Chondrocyte (in vitro differentiated cells): ENCODE results near the gene ZFPM1. TPM values are rescaled to one million over a fixed set of nuclear protein-coding genes. Genes with fewer than 3 reads are reported as not detected.

Experiments used
- DNase-seq: peaks from one replicate; pipeline ENCODE4 v3.0.0; 2021; ENCODE audit warnings: mixed read lengths, low spot score
- H3K27ac Mint-ChIP-seq: one replicate; pipeline ENCODE4 v1.8.0; 2021; ENCODE audit warnings: mild to moderate bottlenecking, moderate library complexity, mixed read lengths; ENCODE audit not compliant: unreplicated experiment
- H3K27me3 Mint-ChIP-seq: 2 replicates; pipeline ENCODE4 v1.8.0; 2021; ENCODE audit warnings: low read depth, mixed read lengths
- H3K36me3 Mint-ChIP-seq: 2 replicates; pipeline ENCODE4 v1.8.0; 2021; ENCODE audit warnings: low read depth, mixed read lengths
- H3K4me1 Mint-ChIP-seq: 2 replicates; pipeline ENCODE4 v1.8.0; 2021; ENCODE audit warnings: low read depth, mild to moderate bottlenecking, mixed read lengths
- H3K4me3 Mint-ChIP-seq: one replicate; pipeline ENCODE4 v1.8.0; 2021; ENCODE audit warnings: mild to moderate bottlenecking, moderate library complexity, mixed read lengths; ENCODE audit not compliant: unreplicated experiment
- H3K9me3 Mint-ChIP-seq: 2 replicates; pipeline ENCODE4 v1.8.0; 2021; ENCODE audit warnings: low read depth, mixed read lengths
- CTCF ChIP-seq: fragments of 200-600 bp; sonication (generic); IDR thresholded peaks from 2 replicates; pipeline ENCODE4 v1.5.0; 2021; ENCODE audit warnings: antibody characterized with exemption, mild to moderate bottlenecking, moderate library complexity
- total RNA-seq: library from RNA; stranded (reverse); gene quantifications from 3 replicates; pipeline ENCODE4 v1.2.1, GENCODE V29; 2021

The ZFPM1 gene
- total RNA-seq, 1 donor from 2014 or later: 7.6 TPM

GRCh38 chr16:88511906-88512305 lies 58.8 kb downstream of the ZFPM1 start:
- TF ChIP-seq CTCF: no peak
- Mint-ChIP-seq H3K36me3 (no peaks in the 10 kb centered on the region), H3K4me1 (no peaks in the 10 kb centered on the region), H3K27me3 (no peaks in the 10 kb centered on the region), H3K4me3 (no peak overlapping the region), H3K9me3 (no peaks in the 10 kb centered on the region), H3K27ac (no peak overlapping the region)
- no peak for DNase-seq

DNA sequence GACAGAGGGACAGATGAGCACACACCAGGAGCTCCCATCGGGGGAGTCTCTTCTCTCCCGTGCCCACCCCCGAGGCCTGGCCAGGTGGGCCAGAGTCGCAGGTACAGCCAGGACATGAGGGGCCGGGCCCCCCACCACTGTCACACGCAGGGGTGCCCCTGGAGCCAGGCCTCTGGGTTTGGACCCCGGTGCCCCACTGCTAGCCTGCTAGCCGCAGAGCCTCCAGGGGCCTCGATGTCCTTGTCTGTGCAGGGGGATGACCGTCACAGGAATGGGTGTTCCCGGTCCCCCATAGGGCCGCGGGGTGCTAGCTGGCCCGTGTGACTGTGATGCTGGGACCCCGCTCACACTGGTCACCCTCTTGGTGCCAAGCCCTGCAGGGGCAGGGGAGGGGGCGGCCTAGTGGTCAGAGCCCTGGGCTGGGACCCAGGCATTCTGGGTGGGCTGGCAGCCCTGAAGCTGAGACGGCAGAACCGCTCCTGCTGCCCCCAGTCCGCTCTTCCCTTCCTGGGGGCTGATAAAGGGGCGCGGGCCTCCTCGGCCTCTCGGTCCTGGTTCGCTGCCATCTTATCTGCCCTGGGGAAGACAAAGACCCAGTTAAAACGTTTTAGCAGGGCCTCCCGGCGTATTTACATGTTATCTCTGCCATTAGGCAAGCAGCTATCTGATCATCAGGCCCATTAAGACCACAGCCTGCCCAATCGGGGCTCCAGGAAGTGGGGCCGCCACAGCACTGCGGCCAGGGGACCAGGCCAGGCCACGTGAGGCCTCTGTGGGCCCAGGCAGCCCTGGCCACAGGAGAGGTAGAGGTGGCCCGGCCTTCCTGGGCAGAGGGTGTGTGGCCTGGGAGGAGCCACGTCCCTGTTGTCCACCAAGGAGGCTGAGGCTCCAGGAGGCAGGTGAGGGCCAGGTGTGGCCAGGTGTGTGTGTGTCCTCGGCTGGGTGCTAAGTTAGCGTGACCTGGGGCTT lies 59.9 kb downstream of the ZFPM1 start:
- no peaks in the 10 kb centered on the region for H3K4me1 Mint-ChIP-seq
- no peak overlapping the region for H3K27ac Mint-ChIP-seq
- no peak for TF ChIP-seq CTCF
- no peak overlapping the region for H3K4me3 Mint-ChIP-seq
- no peaks in the 10 kb centered on the region for H3K9me3 Mint-ChIP-seq
- H3K27me3 Mint-ChIP-seq: no peaks in the 10 kb centered on the region
- no peaks in the 10 kb centered on the region for H3K36me3 Mint-ChIP-seq
- DNase-seq: no peak

DNA sequence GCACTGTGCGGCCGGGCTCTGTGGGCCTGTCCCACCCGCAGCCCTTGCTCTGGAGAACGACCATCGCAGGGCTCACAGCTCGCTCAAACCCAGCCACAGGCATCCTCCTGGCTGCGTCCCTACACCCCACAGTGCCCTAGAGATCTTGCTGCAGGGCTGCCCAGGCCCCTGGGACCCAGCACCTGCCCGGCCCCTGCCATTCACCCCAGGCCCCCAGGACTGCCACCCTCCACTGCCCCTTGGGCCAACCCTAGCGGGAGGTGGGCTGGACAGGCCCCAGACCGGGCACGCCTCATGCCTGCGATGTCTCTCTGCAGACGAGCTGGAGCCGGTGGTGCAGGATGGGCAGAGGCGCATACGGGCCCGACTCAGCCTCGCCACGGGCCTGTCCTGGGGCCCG lies 61.0 kb downstream of the ZFPM1 start:
- TF ChIP-seq CTCF: no peak
- no peaks in the 10 kb centered on the region for H3K4me1 Mint-ChIP-seq
- no peak overlapping the region for H3K27ac Mint-ChIP-seq
- H3K36me3 Mint-ChIP-seq: no peaks in the 10 kb centered on the region
- H3K27me3 Mint-ChIP-seq: no peaks in the 10 kb centered on the region
- DNase-seq: no peak
- no peak overlapping the region for H3K4me3 Mint-ChIP-seq
- H3K9me3 Mint-ChIP-seq: no peaks in the 10 kb centered on the region

DNA sequence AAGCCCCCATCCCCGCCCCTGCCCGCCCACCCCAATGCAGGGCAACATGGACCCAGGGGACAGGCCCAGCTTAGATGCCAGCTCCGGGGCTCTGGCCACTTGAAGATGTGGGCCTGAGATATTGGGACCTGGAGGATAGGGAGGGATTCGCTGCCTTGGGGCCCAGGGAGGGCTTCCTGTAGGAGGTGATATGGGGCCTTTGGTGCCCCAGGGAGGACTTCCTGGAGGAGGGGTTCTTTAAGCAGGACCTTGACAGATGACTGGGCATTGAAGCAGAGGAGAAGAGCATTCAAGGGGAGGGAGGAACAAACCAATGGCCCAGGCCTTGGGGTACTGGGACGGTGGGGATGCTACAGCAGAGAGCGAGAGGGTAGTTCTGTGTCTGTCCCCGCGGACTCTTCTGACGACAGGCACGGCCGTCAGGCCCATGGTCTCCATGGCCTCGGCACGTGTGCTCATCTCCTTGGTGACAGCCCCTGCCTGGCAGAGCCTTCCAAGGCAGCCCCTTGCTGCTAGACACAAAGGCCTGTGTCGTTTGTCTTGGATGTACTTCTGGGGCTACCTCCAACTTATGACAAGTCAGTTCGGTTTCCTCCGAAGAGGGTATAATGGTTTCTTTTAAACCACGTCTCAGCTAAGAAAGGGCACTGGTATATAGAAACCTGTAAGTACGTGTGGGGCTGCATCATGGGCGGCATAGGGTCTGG lies 61.6 kb downstream of the ZFPM1 start:
- no peak overlapping the region for H3K27ac Mint-ChIP-seq
- no peaks in the 10 kb centered on the region for H3K36me3 Mint-ChIP-seq
- no peaks in the 10 kb centered on the region for H3K9me3 Mint-ChIP-seq
- no peaks in the 10 kb centered on the region for H3K27me3 Mint-ChIP-seq
- H3K4me1 Mint-ChIP-seq: no peaks in the 10 kb centered on the region
- no peak for TF ChIP-seq CTCF
- H3K4me3 Mint-ChIP-seq: no peak overlapping the region
- no peak for DNase-seq

DNA sequence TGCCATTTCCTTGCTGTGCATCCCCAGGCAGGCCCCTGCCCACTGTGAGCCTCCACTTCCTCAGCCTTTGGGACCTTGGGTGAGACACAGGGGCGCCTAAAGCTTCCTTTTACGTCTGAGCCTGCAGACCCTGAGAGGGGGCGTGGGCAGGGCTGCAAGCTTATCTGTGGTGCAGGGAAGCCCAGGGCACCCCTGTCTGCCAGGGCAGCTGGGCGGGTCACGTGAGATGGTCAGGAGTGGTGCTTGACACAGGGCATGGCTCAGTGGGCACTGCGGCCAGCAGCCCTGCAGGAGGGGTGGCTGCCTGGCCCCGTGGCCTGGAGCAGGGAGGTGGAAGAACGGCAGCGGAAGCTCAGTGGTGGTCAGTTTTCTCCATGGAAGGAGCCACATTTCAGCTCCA lies 62.3 kb downstream of the ZFPM1 start:
- no peaks in the 10 kb centered on the region for H3K27me3 Mint-ChIP-seq
- H3K27ac Mint-ChIP-seq: no peak overlapping the region
- no peaks in the 10 kb centered on the region for H3K4me1 Mint-ChIP-seq
- no peak for TF ChIP-seq CTCF
- DNase-seq: no peak
- no peaks in the 10 kb centered on the region for H3K36me3 Mint-ChIP-seq
- no peak overlapping the region for H3K4me3 Mint-ChIP-seq
- no peaks in the 10 kb centered on the region for H3K9me3 Mint-ChIP-seq
